Neural progenitor cell (in vitro differentiated cells): Measurements from ENCODE around the gene AMPH. TPM values are rescaled to one million over a fixed set of nuclear protein-coding genes. Genes with fewer than 3 reads are reported as not detected.

Experiments
- DNase-seq: peaks from one replicate; pipeline ENCODE4 v3.0.0-alpha.2; 2016; ENCODE audit warnings: low spot score
- H2AFZ ChIP-seq: fragments of 200-600 bp; sonication (generic); replicated peaks from 2 replicates; pipeline ENCODE4 v1.6.1; 2016; ENCODE audit warnings: antibody characterized with exemption
- H3F3A ChIP-seq: fragments of 200-600 bp; sonication (generic); 2 replicates; pipeline ENCODE4 v1.6.1; 2016; ENCODE audit warnings: antibody characterized with exemption, low read depth
- H3K27ac ChIP-seq: fragments of 200-600 bp; sonication (generic); 2 replicates; pipeline ENCODE4 v1.5.1; 2016; ENCODE audit warnings: mild to moderate bottlenecking
- H3K27me3 ChIP-seq: fragments of 200-600 bp; sonication (generic); 2 replicates; pipeline ENCODE4 v1.6.1; 2016; ENCODE audit warnings: mild to moderate bottlenecking, moderate library complexity
- H3K36me3 ChIP-seq: fragments of 200-600 bp; sonication (generic); 2 replicates; pipeline ENCODE4 v1.5.1; 2016
- H3K4me1 ChIP-seq: fragments of 200-600 bp; sonication (generic); 2 replicates; pipeline ENCODE4 v1.6.1; 2016; ENCODE audit warnings: mixed run types
- H3K4me2 ChIP-seq: fragments of 200-600 bp; sonication (generic); 2 replicates; pipeline ENCODE4 v1.6.1; 2016
- H3K4me3 ChIP-seq: fragments of 200-600 bp; sonication (generic); 2 replicates; pipeline ENCODE4 v1.5.1; 2016
- H3K79me2 ChIP-seq: fragments of 200-600 bp; sonication (generic); 2 replicates; pipeline ENCODE4 v1.6.1; 2016; ENCODE audit warnings: low read depth
- H3K9ac ChIP-seq: fragments of 200-600 bp; sonication (generic); 2 replicates; pipeline ENCODE4 v1.6.1; 2016
- H3K9me3 ChIP-seq: fragments of 200-600 bp; sonication (generic); 2 replicates; pipeline ENCODE4 v1.5.1; 2016; ENCODE audit warnings: low read depth
- H4K20me1 ChIP-seq: fragments of 200-600 bp; sonication (generic); 2 replicates; pipeline ENCODE4 v1.6.1; 2016; ENCODE audit warnings: low read depth
- H3K27ac Mint-ChIP-seq: 3 replicates; pipeline ENCODE4 v1.8.0; 2021; ENCODE audit warnings: mixed read lengths
- H3K27me3 Mint-ChIP-seq: 2 replicates; pipeline ENCODE4 v1.8.0; 2022; ENCODE audit warnings: low read depth, mild to moderate bottlenecking, inconsistent platforms, moderate library complexity, mixed read lengths; ENCODE audit not compliant: insufficient read depth
- H3K36me3 Mint-ChIP-seq: 3 replicates; pipeline ENCODE4 v1.8.0; 2021; ENCODE audit warnings: mixed read lengths
- H3K4me1 Mint-ChIP-seq: 3 replicates; pipeline ENCODE4 v1.8.0; 2021; ENCODE audit warnings: mixed read lengths
- H3K4me3 Mint-ChIP-seq: 3 replicates; pipeline ENCODE4 v1.8.0; 2021; ENCODE audit warnings: mild to moderate bottlenecking, moderate library complexity, mixed read lengths
- H3K9me3 Mint-ChIP-seq: 3 replicates; pipeline ENCODE4 v1.8.0; 2020; ENCODE audit warnings: mixed read lengths
- EZH2 ChIP-seq: fragments of 200-600 bp; sonication (generic); IDR thresholded peaks from 2 replicates; pipeline ENCODE4 v1.6.1; 2017; ENCODE audit warnings: antibody characterized with exemption, mild to moderate bottlenecking, moderate library complexity
- EZH2phosphoT487 ChIP-seq: fragments of 200-600 bp; sonication (generic); IDR thresholded peaks from 2 replicates; pipeline ENCODE4 v1.6.1; 2017; ENCODE audit warnings: antibody characterized with exemption
- small RNA-seq: library from RNA; depleted of rRNA; stranded (forward); fragments of <200 nt; gene quantifications from one replicate; pipeline ENCODE3, GENCODE V24; 2015
- total RNA-seq: library from RNA; depleted of rRNA; stranded (reverse); fragments of >200 nt; gene quantifications from 2 replicates; pipeline ENCODE4 v1.2.3, GENCODE V29; 2015; ENCODE audit warnings: low replicate concordance

Gene AMPH
- total RNA-seq, 1 donor from 2014 or later: 21.2 TPM

GRCh38 chr7:38334163-38334562 is 297.0 kb downstream of the AMPH start:
- Histone ChIP-seq H3F3A (no peaks in the 10 kb centered on the region), H3K4me3 (no peak overlapping the region), H3K4me2 (no peak overlapping the region), H3K79me2 (no peaks in the 10 kb centered on the region), H3K4me1 (peaks cover 6% of the 10 kb centered on the region), H3K27ac (no peak overlapping the region), H3K27me3 (no peaks in the 10 kb centered on the region), H3K9me3 (no peaks in the 10 kb centered on the region), H3K36me3 (no peaks in the 10 kb centered on the region), H4K20me1 (no peaks in the 10 kb centered on the region), H2AFZ (no peak overlapping the region), H3K9ac (no peak overlapping the region)
- Mint-ChIP-seq H3K4me3 (no peak overlapping the region), H3K27me3 (peaks cover 11% of the 10 kb centered on the region), H3K4me1 (peaks cover 10% of the 10 kb centered on the region), H3K27ac (no peak overlapping the region), H3K36me3 (no peaks in the 10 kb centered on the region), H3K9me3 (no peaks in the 10 kb centered on the region)
- DNase-seq: no peak
- TF ChIP-seq EZH2phosphoT487: no peak
- TF ChIP-seq EZH2: no peak

Small RNAs within 50 kb of the gene (small RNA-seq; reads per million reads assigned to genes)
- gene RN7SL83P: not detected
- gene TRGV6: not detected
